HG03521 (cell line): ENCODE results near the gene KEAP1.

ENCODE experiments used
- ATAC-seq: cut with Tn5 transposase; IDR thresholded peaks from one replicate; pipeline ENCODE4 v1.9.1; 2021; ENCODE audit warnings: mild to moderate bottlenecking, moderate library complexity; ENCODE audit not compliant: unreplicated experiment

Gene KEAP1

GRCh38 chr19:10525636-10526035, 22.5 kb upstream of the KEAP1 start:
- ATAC-seq, result no peak

DNA sequence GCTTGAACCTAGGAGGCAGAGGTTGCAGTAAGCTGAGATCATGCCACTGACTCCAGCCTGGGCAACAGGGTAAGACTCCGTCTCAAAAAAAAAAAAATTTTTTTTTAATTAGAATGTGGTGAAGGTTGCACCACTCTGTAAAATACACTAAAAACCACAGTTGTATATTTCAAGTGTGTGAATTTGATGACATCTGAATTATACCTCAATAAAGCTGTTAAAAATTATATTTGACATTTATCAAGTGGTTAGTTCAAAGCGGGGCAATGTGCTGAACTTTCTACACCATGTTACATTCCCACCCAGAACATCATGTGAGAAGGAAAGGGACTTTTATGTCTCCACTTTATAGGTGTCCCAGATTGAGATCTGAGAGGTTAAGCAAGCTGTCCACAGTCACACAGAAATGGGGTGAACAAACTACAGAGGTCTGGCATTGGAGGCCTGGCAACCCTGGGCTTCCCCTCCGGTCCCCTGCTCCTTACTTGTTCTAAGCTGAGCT, 20.0 kb upstream of the KEAP1 start:
- no peak for ATAC-seq

DNA sequence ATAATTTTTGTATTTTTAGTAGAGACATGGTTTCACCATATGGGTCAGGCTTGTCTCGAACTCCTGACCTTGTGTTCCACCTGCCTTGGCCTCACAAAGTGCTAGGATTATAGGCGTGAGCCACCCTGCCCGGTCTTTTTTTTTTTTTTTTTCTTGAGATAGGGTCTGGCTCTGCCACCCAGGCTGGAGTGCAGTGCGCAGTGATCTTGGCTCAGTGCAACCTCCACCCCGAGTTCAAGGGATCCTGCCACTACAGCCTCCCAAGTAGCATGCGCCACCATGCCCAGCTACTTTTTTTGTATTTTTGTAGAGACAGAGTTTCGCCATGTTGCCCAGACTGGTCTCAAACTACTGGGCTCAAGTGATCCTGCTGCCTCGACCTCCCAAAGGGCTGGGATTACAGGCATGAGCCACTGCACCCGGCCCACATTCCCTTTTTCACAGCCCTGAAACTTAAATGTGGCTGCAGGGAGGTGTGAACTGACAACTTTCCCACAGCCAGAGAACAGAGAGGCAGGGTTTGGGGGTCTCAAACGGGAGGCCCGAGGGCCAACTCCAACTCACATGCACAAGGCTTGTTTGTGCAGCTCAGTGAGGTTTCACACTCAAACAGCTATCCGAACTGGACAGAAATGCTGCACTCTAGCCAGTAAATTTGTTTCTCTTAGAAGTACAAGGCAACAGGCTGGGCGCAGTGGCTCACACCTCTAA, 18.5 kb upstream of the KEAP1 start:
- no peak for ATAC-seq

DNA sequence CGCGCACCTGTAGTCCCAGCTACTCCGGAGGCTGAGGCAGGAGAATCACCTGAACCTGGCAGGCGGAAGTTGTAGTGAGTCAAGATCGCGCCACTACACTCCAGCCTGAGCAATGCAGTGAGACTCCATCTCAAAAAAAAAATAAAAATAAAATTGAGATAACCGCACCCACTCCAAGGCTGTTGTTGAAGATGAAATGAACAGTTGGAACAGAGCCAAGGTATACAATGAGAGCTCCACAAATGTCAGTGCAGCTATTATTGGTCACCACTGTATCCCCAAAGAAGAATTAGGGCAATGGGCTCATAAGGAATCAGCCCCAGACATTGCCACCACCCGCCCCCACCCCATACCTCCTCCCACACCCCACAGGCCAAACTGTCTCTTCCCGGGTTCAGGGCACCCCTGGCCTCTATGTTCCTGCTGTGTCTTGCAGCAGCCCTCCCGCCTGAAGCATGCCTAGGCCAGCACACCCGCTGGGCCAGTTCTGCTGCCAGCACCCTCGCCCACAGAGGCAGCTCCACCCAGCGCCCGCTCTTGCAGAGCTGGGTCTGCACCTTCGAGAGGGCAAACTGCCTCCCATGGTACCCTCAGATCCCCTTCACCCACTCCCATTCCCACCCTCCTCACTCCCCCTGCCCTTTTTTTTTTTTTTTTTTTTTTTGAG, 17.6 kb upstream of the KEAP1 start:
- no peak for ATAC-seq

DNA sequence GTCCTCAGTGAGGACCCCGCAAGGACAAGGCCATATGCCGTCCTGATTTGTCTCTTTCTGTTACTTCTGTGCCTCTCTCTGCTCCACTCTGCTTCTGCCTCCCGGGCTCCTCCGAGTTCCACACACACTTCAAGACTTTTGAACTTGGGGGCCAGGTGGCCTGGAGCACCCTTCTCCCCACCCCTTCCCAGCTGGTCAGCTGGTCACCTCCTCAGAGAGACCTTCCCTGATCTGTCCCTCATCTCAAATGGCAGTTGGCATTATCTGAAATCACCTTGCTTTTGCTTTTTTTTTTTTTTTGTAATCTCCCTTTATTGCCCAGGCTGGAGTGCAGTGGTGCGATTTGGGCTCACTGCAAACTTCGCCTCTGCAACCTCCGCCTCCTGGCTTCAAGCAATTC, 16.3 kb upstream of the KEAP1 start:
- no peak for ATAC-seq

DNA sequence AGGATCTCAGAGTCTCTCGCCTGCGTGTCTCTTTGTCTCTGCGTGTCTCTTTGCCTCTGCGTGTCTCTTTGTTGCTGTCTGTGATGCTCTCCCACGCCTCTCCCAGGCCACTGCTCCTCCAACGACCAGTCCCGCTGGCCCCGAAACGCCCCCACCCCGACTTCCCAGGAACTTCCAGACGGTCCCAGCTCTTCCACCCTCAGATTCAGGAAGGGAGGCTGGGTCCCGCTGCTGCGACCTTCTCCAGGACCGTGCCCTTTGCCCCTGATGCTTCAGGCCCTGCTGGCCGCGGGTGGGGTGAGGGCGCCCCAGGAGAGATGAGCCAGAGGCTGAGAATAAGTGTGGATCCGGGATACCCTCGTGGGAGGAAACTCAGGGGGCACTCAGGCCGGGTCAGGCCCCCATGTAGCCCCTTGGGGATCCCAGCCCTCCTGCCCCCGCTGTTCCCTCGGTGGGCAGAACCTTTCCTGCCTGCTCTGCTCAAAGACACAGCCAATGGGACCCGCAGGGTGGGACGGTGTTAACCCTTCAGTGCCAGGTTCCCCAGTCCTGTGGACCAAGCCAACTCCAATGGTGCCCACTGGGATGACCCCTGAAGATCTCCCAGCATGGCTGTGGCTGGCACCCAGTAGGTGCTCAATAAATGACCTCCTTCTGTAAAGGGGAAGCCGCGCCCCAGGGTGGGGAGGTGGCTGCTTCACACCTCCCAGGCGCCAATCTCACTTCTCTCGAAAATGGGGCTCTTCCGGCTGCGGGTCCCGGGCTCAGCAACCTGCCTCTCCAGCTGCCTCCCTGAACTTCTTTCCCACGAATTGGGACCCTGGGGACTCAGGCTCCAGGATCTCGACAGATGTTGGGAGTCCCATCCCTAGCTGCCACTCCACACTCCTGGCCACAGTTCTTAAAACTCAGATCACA, 15.5 kb upstream of the KEAP1 start:
- ATAC-seq, result no peak

DNA sequence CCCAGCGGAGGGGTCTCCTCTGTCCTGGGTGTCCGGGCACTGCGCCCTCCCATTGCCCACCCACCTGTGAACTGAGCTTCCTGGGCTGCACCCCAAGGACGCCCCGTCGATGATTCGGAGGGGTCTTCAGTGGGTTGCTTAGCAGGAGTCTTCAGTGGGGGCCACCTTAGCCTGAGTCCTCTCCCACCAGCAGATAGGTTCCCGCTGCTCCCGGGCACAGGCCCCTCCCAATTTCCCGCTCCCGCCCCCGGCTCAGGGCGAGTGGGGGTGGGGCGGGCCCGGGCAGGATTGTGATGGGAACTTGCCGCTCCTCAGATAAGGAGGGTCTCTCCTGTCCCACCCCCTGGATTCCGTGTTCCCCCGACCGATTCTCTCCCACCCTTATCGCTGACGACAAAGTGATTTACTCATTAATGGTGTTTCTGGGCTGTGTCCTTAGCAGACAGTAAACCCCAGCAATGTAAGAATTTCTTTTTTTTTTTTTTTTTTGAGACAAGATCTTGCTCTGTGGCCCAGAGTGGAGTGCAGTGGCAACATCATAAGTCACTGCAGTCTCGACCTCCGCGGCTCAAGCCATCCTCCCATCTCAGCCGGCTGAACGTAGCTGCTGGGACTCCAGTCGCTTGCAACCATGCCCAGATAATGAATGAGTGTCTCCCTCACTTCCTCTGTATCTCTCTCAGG, 14.7 kb upstream of the KEAP1 start:
- ATAC-seq, result no peak

DNA sequence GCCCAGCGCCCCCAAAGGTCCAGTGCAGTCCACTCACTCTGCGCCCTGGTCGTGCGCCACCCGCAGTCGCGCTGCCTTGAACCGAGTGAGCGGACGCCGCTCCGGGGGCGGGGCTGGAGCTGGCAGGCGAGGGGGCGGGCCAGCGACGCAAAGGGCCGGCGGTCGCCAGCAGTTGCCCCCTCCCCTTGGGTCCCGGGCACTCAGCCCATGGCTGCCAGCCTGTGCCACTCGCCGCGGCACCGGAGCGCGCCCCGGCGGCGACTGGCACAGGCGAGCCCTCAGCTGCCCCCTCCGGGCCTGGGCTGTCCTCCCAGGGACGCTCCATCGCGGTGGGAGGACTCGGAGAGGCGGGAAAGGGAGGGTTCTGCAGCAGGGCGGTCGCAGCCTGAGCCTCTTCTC, 14.2 kb upstream of the KEAP1 start, which contains the start of gene S1PR5:
Gene S1PR5, minus strand, starts transcription at position 87 of the 399 bp plus-strand sequence. CDS start 2,436 bp downstream, outside the sequence.
- no peak for ATAC-seq

DNA sequence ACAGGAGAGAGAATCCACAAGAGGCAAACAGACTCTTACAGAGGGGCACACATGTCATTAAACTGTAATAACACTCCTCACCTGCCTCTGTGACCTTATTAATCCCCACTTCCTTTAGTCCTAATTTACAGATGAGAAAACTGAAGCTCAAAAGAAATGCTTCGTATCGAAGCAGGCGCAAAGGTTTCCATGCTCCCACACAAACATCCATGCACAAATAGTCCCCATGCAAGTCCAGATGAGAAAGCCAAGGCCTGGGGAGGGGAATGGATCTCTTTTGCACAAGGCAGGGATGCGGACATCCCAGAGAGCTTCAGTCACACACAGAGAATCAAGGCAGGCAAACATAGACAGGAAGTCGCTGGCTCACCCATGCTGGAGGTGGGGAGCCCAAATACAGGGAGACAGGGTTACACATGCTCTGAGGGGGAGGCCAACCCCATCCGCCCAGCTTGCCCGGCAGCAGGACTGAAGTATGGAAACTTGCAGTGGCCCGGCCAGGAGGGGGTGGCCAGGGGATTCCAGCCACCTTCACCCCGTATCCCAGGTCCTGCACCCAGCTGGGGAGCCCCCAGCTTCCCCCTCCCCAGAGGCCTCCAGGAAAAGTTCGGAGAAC, 13.6 kb upstream of the KEAP1 start:
- ATAC-seq, result no peak

GRCh38 chr19:10516064-10516385, 12.9 kb upstream of the KEAP1 start:
- no peak for ATAC-seq

- ATAC-seq, result no peak
These were observed 11.3 kb upstream of the KEAP1 start for GRCh38 chr19:10514211-10515145.

GRCh38 chr19:10513223-10513622, 10.1 kb upstream of the KEAP1 start:
- no peak for ATAC-seq

- ATAC-seq, result no peak
These were observed 7.2 kb upstream of the KEAP1 start for GRCh38 chr19:10510301-10510802.

DNA sequence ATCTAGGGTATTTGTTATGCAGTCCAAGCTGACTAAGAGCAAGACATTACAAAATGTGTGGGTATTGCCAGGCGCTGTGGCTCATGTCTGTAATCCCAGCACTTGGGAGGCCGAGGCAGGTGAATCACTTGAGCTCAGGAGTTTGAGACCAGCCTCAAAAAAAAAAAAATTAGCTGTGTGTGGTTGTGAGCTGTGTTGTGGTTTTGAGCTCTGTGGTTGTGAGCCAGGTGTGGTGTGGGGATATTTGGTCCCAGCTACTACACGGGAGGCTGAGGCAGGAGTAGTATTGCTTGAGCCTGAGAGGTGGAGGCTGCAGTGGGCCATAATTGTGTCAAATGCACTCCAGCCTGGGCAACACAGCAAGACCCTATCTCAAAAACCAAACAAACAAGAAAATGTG, 5.6 kb upstream of the KEAP1 start:
- ATAC-seq, result no peak

DNA sequence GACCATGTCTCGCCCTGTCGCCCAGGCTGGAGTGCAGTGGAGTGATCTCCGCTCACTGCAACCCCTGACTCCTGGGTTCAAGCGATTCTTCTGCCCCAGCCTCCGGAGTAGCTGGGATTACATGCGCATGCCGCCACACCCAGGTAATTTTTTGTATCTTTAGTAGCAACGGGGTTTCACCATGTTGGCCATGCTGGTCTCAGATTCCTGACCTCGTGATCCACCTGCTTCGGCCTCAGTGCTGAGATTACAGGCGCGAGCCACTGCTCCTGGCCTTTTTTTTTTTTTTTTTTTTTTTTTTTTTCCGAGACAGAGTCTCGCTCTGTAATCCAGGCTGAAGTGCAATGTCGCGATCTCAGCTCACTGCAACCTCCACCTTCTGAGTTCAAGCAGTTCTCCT, 4.9 kb upstream of the KEAP1 start:
- no peak for ATAC-seq

DNA sequence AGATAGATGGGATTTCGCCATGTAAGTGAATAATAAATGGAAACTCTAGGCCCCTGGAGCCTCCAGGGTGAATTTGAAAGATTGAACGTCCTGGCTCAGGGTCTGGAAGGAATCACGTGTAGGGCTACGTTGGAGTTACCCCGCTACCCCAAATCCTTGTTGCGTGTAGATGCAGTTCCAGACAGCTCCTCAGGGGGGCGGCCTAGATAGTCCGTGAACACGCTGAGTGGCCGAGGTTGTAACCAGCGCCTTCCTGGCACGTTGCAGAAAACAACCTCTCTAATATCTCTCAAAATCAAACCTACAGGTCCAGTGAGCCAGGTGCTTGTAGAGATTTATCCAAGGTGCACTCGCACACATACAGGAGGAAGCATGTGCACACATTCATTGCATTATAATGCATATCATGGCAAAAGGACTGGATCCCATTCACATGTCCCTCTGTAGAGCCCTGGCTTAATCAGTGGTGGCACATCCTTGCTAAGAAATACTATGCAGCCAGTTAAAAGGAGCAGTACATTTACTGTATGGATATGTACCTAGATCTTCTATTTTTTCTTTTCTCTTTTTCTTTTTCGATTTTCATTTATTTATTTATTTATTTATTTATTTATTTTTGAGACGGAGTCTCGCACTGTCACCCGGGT, 2.5 kb upstream of the KEAP1 start:
- ATAC-seq, result no peak

DNA sequence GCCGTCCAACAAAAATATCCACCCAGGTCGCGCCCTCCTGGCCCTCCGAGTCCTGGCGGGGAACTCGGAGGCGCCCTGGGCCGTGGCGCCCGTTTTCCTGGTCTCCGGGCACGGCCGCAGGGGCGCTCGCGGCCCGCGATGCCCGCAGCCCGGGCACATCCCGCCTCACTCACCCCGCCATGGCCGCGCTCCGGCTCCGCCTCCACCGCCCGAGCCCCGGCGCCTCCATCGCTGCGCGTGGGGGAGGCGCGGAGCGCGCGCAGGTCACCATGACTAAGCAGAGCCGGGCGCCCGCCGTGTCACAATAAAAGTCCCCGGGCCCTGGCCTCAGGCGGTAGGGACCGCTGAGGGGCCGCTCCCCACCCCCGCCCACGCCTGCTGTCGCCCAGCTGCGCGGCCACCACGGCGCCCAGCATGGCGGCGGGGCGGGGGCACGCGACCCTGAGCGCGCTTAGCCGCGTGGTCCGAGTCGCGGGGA, 593 bp downstream of the KEAP1 start:
- peak; percentile 90 for ATAC-seq

- peak; percentile 15 for ATAC-seq
These were observed 1.1 kb downstream of the KEAP1 start for GRCh38 chr19:10501971-10502523.
